ENCODE results near the gene TMEM229B.
A peak's percentile ranks its signal among the peaks of the same experiment; 100 is the strongest.

TMEM229B gene

DNA sequence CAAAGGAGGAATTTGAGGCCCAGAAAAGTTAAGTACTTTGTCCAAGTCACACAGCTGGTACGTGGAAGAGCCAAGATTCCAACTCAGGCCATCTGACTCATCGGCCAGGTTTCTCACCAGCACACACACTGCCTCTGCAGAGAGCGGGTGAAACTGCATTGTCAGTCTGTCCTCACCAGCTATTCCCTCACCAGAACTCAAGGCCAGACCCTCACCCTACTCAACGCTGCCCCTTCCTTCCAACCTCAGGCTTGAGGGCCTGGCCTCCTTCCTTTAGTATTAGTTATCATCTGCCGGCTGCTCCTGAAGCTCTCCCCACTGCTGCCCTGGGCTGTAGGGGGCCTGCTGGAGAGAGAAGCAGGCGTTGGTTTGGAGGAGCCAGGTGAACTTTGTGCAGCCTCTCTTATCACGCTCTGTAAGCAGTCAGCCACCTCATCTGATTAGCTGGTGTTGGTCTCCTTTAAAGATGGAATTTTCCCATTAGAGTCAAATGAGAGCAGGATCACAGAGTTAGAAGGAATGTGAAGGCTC is 60.0 kb downstream of the TMEM229B start:
- Histone ChIP-seq H3K27ac (peak overlapping the region; percentile 46), H3K27me3 (ENCODE audit: control insufficient read depth, insufficient read depth, low read length) (no peaks in the 10 kb centered on the region), H3K9me3 (ENCODE audit: control insufficient read depth, low read length) (no peaks in the 10 kb centered on the region), H3K36me3 (ENCODE audit: control insufficient read depth, insufficient read depth, low read length) (no peaks in the 10 kb centered on the region), H3K9ac (no peak overlapping the region), H3K4me2 (ENCODE audit: low read length) (no peak overlapping the region), H3K79me2 (no peaks in the 10 kb centered on the region), H3K4me3 (ENCODE audit: low read depth, low read length) (no peak overlapping the region), H3K4me1 (peaks cover 9% of the 10 kb centered on the region), H2AFZ (peak overlapping the region; percentile 76)
- TF ChIP-seq, protein P1, sequence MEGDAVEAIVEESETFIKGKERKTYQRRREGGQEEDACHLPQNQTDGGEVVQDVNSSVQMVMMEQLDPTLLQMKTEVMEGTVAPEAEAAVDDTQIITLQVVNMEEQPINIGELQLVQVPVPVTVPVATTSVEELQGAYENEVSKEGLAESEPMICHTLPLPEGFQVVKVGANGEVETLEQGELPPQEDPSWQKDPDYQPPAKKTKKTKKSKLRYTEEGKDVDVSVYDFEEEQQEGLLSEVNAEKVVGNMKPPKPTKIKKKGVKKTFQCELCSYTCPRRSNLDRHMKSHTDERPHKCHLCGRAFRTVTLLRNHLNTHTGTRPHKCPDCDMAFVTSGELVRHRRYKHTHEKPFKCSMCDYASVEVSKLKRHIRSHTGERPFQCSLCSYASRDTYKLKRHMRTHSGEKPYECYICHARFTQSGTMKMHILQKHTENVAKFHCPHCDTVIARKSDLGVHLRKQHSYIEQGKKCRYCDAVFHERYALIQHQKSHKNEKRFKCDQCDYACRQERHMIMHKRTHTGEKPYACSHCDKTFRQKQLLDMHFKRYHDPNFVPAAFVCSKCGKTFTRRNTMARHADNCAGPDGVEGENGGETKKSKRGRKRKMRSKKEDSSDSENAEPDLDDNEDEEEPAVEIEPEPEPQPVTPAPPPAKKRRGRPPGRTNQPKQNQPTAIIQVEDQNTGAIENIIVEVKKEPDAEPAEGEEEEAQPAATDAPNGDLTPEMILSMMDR (IDR thresholded peaks at IDR 0.05): no peak

DNA sequence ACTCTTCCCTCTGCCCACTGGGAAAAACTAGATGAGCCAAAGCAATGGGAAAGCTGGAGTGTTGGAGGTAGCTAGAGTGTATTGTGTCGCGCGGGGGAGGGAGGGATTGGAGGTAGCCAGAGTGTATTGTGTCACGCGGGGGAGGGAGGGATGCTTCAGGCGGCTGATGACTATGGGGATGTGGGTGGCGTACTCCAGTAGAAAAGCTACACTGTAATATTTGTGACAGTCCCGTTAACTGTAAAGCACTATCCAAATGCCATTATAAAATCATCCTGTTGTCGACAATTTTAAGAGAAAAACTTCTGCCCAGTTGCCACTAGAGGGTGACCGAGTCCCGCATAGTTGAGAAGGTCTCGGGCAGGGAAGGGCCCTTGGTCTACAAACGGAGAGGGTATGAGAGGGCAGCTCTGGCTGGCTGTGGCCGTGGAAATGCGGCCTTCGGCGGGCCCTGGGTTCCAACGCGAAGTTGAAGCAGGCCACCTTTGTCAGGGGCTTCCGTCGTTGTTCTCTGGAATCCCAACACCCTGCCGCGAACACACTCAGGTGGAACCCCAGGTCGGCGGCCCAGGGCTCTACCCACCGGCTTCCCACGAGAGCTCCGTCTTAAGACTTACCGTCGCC is 61.4 kb downstream of the TMEM229B start:
- Histone ChIP-seq H3K27ac (no peak overlapping the region), H3K4me3 (ENCODE audit: low read depth, low read length) (no peak overlapping the region), H3K36me3 (ENCODE audit: control insufficient read depth, insufficient read depth, low read length) (no peaks in the 10 kb centered on the region), H3K4me2 (ENCODE audit: low read length) (no peak overlapping the region), H3K9me3 (ENCODE audit: control insufficient read depth, low read length) (no peaks in the 10 kb centered on the region), H3K9ac (no peak overlapping the region), H3K79me2 (no peaks in the 10 kb centered on the region), H2AFZ (no peak overlapping the region), H3K4me1 (peaks cover 9% of the 10 kb centered on the region), H3K27me3 (ENCODE audit: control insufficient read depth, insufficient read depth, low read length) (no peaks in the 10 kb centered on the region)
- TF ChIP-seq, protein P1 (IDR thresholded peaks at IDR 0.05): peak; percentile 88

GRCh38 chr14:67426161-67426560 is 62.4 kb downstream of the TMEM229B start:
- Histone ChIP-seq H3K27me3 (ENCODE audit: control insufficient read depth, insufficient read depth, low read length) (no peaks in the 10 kb centered on the region), H3K4me2 (ENCODE audit: low read length) (no peak overlapping the region), H3K4me1 (peaks cover 9% of the 10 kb centered on the region), H3K79me2 (no peaks in the 10 kb centered on the region), H3K9me3 (ENCODE audit: control insufficient read depth, low read length) (no peaks in the 10 kb centered on the region), H3K36me3 (ENCODE audit: control insufficient read depth, insufficient read depth, low read length) (no peaks in the 10 kb centered on the region), H3K4me3 (ENCODE audit: low read depth, low read length) (no peak overlapping the region), H3K9ac (no peak overlapping the region), H2AFZ (no peak overlapping the region), H3K27ac (no peak overlapping the region)
- TF ChIP-seq, protein P1 (IDR thresholded peaks at IDR 0.05): no peak

DNA sequence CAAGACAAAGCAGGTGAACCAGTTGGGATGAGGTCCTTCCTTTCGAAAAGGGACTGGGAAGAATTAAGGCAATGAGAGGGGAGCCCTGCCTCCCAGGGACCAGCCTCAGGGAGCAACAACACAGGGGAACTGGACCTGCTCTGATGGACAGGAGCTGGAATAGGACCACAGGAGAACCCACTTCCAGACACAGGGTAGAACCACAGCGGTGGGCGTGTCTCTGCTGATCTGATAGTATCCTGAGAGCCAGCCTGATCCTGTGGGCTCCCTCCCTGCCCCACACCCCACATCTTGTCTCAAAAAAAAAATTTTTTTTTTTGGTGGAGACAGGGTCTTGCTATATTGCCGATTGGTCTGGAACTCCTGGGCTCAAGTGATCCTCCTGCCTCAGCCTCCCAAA is 62.9 kb downstream of the TMEM229B start:
- Histone ChIP-seq H3K36me3 (ENCODE audit: control insufficient read depth, insufficient read depth, low read length) (no peaks in the 10 kb centered on the region), H3K9me3 (ENCODE audit: control insufficient read depth, low read length) (no peaks in the 10 kb centered on the region), H3K4me1 (peaks cover 9% of the 10 kb centered on the region), H3K9ac (no peak overlapping the region), H3K79me2 (no peaks in the 10 kb centered on the region), H3K27ac (no peak overlapping the region), H3K4me2 (ENCODE audit: low read length) (no peak overlapping the region), H2AFZ (no peak overlapping the region), H3K4me3 (ENCODE audit: low read depth, low read length) (no peak overlapping the region), H3K27me3 (ENCODE audit: control insufficient read depth, insufficient read depth, low read length) (no peaks in the 10 kb centered on the region)
- TF ChIP-seq, protein P1 (IDR thresholded peaks at IDR 0.05): no peak

DNA sequence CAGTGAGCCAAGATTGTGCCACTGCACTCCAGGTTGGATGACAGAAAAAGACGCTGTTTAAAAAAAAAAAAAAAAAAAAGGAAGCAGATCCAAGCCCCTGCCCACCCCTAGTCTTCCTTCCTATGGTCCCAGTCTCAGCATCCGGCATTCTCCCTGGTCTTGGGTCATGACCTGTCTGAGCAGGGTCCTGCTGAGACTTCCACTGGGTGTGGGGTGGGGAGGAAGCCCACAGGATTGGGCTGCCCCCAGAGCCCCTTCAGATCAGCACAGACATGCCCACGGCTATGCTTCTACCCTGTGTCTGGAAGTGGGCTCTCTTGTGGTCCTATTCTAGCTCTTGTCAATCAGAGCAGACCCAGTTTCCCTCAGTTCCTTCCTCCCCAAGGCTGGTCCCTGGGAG is 64.0 kb downstream of the TMEM229B start:
- Histone ChIP-seq H3K4me2 (ENCODE audit: low read length) (no peak overlapping the region), H3K4me1 (peaks cover 9% of the 10 kb centered on the region), H3K9ac (no peak overlapping the region), H3K36me3 (ENCODE audit: control insufficient read depth, insufficient read depth, low read length) (no peaks in the 10 kb centered on the region), H3K27me3 (ENCODE audit: control insufficient read depth, insufficient read depth, low read length) (no peaks in the 10 kb centered on the region), H3K9me3 (ENCODE audit: control insufficient read depth, low read length) (no peaks in the 10 kb centered on the region), H3K79me2 (no peaks in the 10 kb centered on the region), H2AFZ (no peak overlapping the region), H3K4me3 (ENCODE audit: low read depth, low read length) (no peak overlapping the region), H3K27ac (no peak overlapping the region)
- TF ChIP-seq, protein P1 (IDR thresholded peaks at IDR 0.05): no peak

Measured in parathyroid adenoma (tissue), 2 donors.